ENCODE measurements around the gene RNF144A. TPM values are rescaled to one million over a fixed set of nuclear protein-coding genes. Genes with fewer than 3 reads are reported as not detected.

The RNF144A gene
- total RNA-seq, 1 experiment from 2014 or later, result 13.0 TPM

DNA sequence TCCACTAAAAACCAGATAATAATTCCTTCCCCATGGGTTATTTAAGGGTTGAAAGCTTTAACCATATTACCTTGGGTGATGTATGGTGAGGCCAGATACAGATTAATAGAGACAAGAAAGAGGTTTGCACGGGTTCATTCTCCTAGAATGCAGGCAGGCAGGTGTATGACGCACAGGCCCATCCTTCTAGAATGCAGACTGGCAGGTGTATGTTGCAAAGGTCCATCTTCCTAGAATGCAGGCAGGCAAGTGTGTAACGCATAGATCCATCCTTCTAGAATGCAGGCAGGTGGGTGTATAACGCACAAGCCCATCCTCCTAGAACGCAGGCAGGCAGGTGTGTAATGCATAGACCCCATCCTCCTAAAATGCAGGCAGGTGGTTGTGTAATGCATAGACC lies 35.7 kb upstream of the RNF144A start:
- intact Hi-C loops (cut with micrococcal nuclease), result no loop called here
- no peak overlapping the region for H3K27ac ChIP-seq (ENCODE audit: low read depth, low read length)
- DNase-seq (ENCODE audit: low read depth, low spot score), result no peak
- no peaks in the 10 kb centered on the region for H3K36me3 ChIP-seq (ENCODE audit: control insufficient read depth in 1 of 2, insufficient read depth in 2 of 2, low read length in 2 of 2)
- TF ChIP-seq, protein P1, sequence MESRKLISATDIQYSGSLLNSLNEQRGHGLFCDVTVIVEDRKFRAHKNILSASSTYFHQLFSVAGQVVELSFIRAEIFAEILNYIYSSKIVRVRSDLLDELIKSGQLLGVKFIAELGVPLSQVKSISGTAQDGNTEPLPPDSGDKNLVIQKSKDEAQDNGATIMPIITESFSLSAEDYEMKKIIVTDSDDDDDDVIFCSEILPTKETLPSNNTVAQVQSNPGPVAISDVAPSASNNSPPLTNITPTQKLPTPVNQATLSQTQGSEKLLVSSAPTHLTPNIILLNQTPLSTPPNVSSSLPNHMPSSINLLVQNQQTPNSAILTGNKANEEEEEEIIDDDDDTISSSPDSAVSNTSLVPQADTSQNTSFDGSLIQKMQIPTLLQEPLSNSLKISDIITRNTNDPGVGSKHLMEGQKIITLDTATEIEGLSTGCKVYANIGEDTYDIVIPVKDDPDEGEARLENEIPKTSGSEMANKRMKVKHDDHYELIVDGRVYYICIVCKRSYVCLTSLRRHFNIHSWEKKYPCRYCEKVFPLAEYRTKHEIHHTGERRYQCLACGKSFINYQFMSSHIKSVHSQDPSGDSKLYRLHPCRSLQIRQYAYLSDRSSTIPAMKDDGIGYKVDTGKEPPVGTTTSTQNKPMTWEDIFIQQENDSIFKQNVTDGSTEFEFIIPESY (IDR thresholded peaks at IDR 0.05; ENCODE audit: extremely low read depth, insufficient replicate concordance, low read length), result no peak
- TF ChIP-seq SP1 (IDR thresholded peaks at IDR 0.05; ENCODE audit: low read depth), result no peak
- no peak for TF ChIP-seq EGR1 (IDR thresholded peaks at IDR 0.05; ENCODE audit: low read depth)
- TF ChIP-seq FOSL1 (IDR thresholded peaks at IDR 0.05; ENCODE audit: low read depth), result no peak
- TF ChIP-seq YY1 (IDR thresholded peaks at IDR 0.05; ENCODE audit: extremely low read depth, insufficient replicate concordance, low read depth, low read length), result no peak
- TF ChIP-seq ELF1 (IDR thresholded peaks at IDR 0.05; ENCODE audit: borderline replicate concordance, low read depth), result no peak
- no peak for TF ChIP-seq ZFX (IDR thresholded peaks at IDR 0.05)
- TF ChIP-seq EZH2phosphoT487 (IDR thresholded peaks at IDR 0.05; ENCODE audit: borderline replicate concordance), result no peak
- TF ChIP-seq JUND (IDR thresholded peaks at IDR 0.05), result no peak
- TF ChIP-seq RAD21 (IDR thresholded peaks at IDR 0.05; ENCODE audit: low read depth), result no peak
- TF ChIP-seq POLR2AphosphoS5 (IDR thresholded peaks at IDR 0.05; ENCODE audit: low read depth, low read length), result no peak
- TF ChIP-seq TCF7L2 (IDR thresholded peaks at IDR 0.05; ENCODE audit: borderline replicate concordance, extremely low read depth, insufficient read depth, insufficient read length), result no peak
- H3K4me1 ChIP-seq (ENCODE audit: control insufficient read depth in 1 of 2, insufficient read depth in 2 of 2, low read length in 2 of 2), result peaks cover 0 to 10% of the 10 kb centered on the region in 2 experiments; a peak in 1 of 4 replicates
- peaks cover 19% of the 10 kb centered on the region; the same call in 1 of the 2 replicates for H3K27me3 ChIP-seq (ENCODE audit: insufficient read depth, low read length)
- no peak overlapping the region for H3K4me2 ChIP-seq (ENCODE audit: low read length)
- ChIA-PET CTCF (no interaction called here), POLR2A (no interaction called here), RAD21 (ENCODE audit: low non-redundant PET in 1 of 2, low total read pairs in 2 of 2, uncharacterized antibody in 2 of 2, unreplicated experiment in 2 of 2) (no interaction called here)
- H2AFZ ChIP-seq (ENCODE audit: low read depth, low read length, poor library complexity, severe bottlenecking), result no peak overlapping the region
- no peak overlapping the region for H3K9ac ChIP-seq (ENCODE audit: low read length)
- H3K9me2 ChIP-seq (ENCODE audit: insufficient read depth), result no peaks in the 10 kb centered on the region
- H3K79me2 ChIP-seq (ENCODE audit: insufficient read depth, low read length), result no peaks in the 10 kb centered on the region
- no peak overlapping the region for H3K4me3 ChIP-seq (replicated peaks in 1 of 2; ENCODE audit: low read depth in 1 of 2, low read length in 2 of 2)
- H3K9me3 ChIP-seq (ENCODE audit: control insufficient read depth in 1 of 2, insufficient read depth in 1 of 2, low read depth in 1 of 2, low read length in 2 of 2), result no peaks in the 10 kb centered on the region
- no TSS peak for BruUV-seq (replicated peaks)
- H4K20me1 ChIP-seq (ENCODE audit: insufficient read depth), result no peaks in the 10 kb centered on the region
- no peak for ATAC-seq

All from HCT116 (cell line).